G401.6 (cell line): Measurements from ENCODE around the gene TBX15.
"Not testable (repeated sequence)": the region's sequence is repeated elsewhere in the genome, so short reads cannot be mapped to it uniquely, and the experiment has no call there.

ENCODE experiments used
- FAIRE-seq: peaks from 2 replicates; lab custom pipeline; 2012; peaks lifted over from hg19 to GRCh38; lab: Jason Lieb, UNC

Gene TBX15

GRCh38 chr1:118923319-118923718 is 64.8 kb downstream of the TBX15 start:
- FAIRE-seq = no peak

- no peak for FAIRE-seq
These were observed 66.1 kb downstream of the TBX15 start for GRCh38 chr1:118921994-118922393.

- no peak for FAIRE-seq
These were observed 67.9 kb downstream of the TBX15 start for GRCh38 chr1:118920124-118920717.

DNA sequence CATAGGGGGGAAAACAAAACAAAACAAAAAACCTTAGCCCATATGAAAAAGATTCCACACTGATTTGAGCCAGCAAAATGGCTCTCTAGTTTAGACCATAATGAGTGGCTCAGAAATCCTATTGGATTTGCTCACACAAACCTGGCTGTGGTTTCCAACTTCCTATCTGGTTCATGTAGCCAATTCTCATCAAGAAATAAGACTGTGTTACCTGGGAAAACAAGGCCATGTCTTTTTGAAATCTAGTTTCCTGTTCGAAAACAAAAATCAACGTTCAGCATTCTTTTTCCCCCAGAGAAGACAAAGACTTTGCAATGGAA is 69.2 kb downstream of the TBX15 start:
- FAIRE-seq = no peak

DNA sequence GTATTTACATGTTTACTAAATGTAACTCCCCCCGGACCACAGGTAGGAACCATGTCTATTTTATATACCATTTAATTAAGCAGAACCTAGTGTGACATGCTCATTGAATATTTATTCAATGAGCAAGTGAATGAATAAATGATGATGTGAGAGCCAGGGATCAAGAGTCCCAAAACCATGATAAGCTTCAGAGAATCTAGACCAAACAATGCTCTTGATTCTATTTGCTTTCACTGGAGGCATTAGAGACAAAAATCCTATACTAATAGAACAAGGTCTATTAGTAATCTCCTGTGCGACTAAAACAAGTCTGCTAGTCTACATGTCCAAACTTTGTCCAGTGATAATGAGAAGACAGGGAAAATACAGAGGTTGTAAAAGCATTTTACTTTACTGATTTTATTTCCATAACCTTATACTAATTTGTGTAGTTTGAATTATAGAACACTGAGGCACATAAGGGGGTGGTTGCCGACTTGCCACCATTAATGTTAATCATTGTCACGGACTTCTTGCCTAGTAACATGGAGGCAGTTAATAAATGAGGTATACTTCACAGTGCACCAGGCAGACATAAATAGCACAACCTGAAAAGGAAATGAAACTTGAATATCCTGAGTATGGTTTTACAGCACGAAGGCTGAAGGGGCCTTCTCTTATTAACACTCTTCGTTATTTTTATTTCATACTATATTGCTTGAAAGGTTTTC is 69.8 kb downstream of the TBX15 start:
- FAIRE-seq = no peak

DNA sequence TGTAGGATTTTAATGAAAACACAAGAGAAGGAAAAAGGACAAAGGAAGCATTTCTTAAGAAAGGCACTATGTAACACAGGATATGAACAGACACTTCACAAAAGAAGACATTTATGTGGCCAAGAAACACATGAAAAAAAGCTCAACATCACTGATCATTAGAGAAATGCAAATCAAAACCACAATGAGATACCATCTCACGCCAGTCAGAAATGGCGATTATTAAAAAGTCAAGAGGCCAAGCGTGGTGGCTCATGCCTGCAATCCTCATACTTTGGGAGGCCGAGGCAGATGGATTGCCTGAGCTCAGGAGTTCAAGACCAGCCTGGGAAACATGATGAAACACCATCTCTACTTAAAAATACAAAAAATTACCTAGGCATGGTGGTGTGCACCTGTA is 71.8 kb downstream of the TBX15 start:
- FAIRE-seq = not testable (repeated sequence)

DNA sequence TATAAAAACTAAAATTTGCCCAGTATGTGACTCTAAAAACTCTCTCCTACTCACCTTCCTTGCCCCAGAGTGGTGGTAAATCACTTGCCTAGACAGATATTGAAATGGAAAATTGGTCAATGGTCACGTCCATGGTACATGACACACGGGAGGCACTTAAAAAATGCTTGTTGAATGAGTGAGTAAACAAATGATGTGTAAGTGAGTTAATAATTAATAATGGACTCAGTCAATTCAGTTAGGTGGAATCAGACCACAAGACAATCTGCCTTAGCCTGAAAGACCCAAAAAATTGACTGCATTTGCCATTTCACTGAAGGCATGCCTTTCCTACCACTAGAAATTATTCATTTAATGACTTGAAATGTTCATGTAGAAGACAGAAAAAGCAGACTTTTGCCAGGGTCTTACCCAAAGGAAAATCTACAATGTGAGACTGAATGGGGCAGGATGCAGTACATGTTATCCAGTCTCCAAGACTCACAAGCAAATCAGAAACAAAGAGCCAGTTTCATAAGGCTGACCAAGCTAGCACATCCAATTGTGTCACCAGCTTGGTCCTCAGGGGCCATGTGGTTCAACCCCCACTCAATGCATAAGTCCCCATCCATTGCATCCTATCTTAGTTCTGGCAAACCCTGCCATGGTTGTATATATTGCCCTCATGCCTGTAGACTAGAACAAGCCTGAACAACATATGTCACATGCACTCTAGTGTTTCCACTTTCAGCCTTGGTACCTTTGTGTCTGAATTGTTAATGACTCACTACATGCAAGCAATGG is 73.6 kb downstream of the TBX15 start:
- FAIRE-seq = no peak

DNA sequence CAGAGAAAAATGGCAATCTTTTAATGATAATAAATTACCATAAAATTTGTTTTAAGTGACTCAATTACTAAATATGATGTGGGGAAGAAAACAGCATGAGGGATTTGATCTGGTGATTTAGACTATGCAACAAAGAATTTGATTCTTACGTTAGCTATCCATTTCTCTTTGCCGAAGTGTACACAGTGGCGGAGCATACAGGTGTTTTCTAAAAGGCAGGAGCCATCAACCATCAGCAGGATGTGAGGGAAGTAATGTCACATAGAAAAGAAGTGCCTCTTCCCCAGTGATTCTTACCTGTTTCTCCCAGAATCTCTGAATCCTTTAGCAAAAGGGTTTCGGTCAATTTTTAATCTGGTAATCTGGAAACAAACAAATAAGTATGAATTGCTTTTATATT is 74.3 kb downstream of the TBX15 start:
- no peak for FAIRE-seq

- FAIRE-seq = no peak
These were observed 75.6 kb downstream of the TBX15 start for GRCh38 chr1:118912574-118912973.

GRCh38 chr1:118911571-118911970 is 76.6 kb downstream of the TBX15 start:
- no peak for FAIRE-seq

GRCh38 chr1:118907466-118907865 is 80.7 kb downstream of the TBX15 start:
- FAIRE-seq = no peak

- FAIRE-seq = no peak
These were observed 82.5 kb downstream of the TBX15 start for GRCh38 chr1:118905671-118906070.

DNA sequence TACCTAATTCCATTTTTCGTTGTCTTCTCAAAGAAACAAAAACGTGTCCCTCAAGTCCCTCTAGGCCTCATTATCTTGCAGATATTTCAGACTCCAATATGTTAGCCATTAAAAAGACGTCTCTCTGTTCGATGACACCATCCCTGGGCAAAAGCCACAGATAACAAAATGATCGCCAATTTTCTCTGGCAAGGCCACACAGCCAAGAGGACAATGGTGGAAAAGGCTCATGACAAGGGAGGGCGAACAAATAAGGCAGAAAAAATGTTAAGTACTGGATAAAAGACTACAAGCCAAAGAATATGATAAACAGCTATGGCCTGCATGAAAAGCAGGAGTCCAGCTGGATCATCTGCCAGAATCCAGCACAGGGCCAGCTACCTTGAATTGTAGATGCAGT is 82.9 kb downstream of the TBX15 start:
- no peak for FAIRE-seq

GRCh38 chr1:118902711-118903191 is 85.4 kb downstream of the TBX15 start:
- FAIRE-seq = no peak

- FAIRE-seq = no peak
These were observed 85.8 kb downstream of the TBX15 start for GRCh38 chr1:118902299-118902698.

- FAIRE-seq = no peak
These were observed 87.3 kb downstream of the TBX15 start for GRCh38 chr1:118900643-118901440.

DNA sequence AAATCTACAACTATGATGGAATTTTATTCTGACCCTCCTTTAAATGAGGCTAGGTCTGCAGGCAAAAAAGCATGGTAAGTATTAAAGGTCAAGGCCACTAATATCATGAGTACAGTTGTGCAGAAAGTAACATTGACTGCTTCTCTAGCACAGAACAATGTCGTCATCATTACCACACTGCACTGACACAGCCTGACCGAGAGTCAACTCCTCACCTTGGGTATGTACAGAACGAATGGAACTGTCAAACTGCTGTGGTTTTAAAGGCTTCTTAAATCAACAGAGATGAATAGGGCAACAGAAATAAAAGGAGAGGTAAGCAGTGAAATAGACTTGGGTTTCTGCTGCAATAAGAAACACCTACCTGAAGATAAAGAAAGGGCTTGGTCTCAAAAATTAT is 88.8 kb downstream of the TBX15 start:
- FAIRE-seq = no peak

- no peak for FAIRE-seq
These were observed 89.4 kb downstream of the TBX15 start for GRCh38 chr1:118898712-118899111.

DNA sequence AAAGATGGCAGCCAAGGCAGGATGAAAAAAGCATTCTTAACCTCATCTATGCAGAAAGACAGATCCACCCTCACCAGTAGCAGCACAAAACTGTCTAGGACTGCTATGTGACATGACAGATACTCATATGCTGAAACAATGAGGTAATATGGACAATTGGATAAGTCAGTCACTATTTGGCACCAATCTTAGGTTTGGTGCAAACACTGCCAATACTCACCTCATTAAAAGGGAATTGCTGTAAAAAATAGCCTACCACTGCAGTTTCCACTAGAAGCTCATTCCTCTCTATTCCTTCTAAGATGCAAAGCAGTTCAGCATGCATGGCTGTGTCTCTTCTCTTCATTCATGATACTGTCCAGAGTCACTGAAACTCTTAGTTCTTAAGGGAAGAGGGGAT is 91.7 kb downstream of the TBX15 start:
- FAIRE-seq = no peak

DNA sequence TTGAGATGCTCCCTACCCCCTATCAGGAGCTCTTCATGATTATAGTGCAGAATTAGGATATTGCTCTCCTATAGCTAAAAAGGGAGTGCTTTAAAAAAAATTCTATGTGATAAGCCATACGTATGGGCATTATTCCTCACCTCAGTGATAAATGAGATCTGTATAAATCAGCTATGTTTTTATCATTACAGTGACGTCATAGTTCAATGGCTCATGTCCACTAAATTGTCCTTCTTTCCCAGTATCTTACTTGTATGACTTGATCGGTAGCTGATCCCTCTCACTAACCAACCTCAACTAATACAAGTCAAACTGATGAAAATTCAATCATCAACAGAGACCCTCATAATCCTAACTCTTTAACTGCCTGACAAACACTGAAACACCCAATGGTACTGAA is 93.3 kb downstream of the TBX15 start:
- FAIRE-seq = no peak

DNA sequence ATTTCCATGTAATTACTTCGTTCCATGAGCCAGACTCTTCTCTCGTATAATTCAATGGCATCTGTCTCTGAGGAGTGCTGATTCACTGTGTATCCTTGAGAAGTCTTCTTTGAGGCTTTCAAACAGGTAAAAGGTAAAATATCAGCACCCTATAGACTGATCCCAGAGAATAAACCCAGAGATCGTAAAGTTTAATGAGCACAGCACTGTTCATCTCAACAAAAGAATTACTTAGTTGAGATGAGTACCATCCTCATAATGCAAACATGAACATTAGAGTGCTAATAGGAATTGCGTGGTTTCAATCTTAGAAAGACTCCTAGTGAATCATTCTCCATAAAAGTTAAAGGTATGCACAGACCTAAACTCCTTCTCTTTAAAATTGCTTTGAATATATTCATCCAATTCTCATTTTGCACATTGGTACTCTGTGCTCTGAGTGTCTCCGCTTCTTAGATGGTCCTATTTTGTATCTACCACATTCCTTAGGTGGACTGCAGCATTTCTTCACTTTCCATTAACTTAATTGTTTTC is 97.2 kb downstream of the TBX15 start:
- no peak for FAIRE-seq

GRCh38 chr1:118884946-118885345 is 103.2 kb downstream of the TBX15 start:
- FAIRE-seq = no peak
